GM19035 (cell line): ENCODE results near the gene ACAD9.
"Not testable (repeated sequence)": the region's sequence is repeated elsewhere in the genome, so short reads cannot be mapped to it uniquely, and the experiment has no call there.

Experiments
- ATAC-seq: cut with Tn5 transposase; IDR thresholded peaks from one replicate; pipeline ENCODE4 v1.9.1; 2021; ENCODE audit not compliant: unreplicated experiment

The ACAD9 gene

DNA sequence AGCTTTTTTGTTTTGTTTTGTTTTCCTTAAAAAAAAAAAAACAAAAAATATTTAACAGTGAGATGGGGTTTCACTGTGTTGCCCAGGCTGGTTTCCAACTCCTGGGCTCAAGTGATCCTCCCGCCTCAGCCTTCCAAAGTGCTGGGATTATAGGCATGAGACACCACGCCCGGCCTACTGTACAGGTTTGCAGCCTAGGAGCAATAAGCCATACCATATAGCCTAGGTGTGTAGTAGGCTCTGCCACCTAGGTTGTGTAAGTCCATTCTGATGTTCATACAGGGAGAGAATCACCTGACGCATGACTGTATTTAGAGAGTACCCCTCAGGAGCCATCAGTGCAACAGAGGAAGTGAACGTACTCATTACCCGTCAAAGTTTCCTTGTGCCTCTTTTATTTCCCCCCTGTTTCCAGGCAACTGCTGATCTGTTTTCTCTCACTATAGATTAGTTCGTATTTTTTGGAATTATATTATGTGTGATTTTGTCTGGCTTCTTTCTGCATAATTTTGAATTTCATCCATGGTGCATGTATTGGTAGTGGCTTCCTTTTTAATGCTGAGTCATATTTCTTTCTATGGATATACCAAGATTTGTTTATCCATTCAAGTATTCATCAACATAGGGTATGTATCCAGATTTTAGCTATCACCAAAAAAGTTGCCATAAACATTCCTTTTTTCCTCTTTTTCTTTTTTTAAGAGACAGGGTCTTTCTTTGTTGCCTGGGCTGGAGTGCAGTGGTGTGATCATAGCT lies 9.9 kb downstream of the ACAD9 start:
- ATAC-seq = no peak

DNA sequence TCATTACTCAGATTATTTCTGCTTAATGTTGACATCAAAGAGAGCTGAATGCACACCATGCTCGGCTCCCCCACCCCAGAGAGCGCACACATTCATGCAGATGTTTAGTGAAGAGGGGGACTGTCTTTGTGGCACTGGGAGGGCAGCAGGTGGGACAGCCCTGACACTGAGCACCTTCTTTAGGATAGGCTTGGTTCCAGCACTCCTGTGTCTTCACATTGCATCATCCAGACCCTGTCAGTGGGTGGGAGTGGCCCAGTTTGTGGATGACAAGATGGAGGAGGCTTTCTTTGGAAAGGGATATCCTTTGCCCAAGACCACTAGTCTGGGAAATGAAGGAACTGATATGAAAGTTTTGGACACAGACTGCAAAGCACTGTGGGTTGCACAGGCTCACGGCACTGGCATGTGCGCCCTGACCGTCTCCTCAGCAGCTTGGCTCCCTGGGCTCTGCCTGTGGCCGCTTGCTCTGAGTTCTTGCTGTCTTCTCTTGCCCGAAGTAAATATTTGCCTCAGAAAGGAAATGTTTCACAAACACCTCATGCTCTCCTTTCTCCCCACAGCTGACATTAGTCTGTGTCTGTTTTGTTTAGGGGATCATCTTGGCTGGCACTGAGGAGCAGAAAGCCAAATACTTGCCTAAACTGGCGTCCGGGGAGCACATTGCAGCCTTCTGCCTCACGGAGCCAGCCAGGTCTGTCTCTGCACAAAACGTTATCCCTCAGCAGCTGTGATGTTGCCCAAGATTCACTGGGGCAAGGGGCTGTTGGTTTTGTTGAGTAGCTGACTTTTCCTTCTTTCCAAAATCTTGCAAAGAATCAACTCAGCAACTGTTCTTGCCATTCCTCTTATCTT lies 16.6 kb downstream of the ACAD9 start:
- ATAC-seq = no peak

- no peak for ATAC-seq
Observed at GRCh38 chr3:128902426-128902825, 23.0 kb downstream of the ACAD9 start.

GRCh38 chr3:128903501-128903900 lies 24.1 kb downstream of the ACAD9 start:
- no peak for ATAC-seq

- no peak for ATAC-seq
Observed at GRCh38 chr3:128906031-128906803, 26.8 kb downstream of the ACAD9 start.

GRCh38 chr3:128906804-128907525 lies 27.5 kb downstream of the ACAD9 start:
- no peak for ATAC-seq

DNA sequence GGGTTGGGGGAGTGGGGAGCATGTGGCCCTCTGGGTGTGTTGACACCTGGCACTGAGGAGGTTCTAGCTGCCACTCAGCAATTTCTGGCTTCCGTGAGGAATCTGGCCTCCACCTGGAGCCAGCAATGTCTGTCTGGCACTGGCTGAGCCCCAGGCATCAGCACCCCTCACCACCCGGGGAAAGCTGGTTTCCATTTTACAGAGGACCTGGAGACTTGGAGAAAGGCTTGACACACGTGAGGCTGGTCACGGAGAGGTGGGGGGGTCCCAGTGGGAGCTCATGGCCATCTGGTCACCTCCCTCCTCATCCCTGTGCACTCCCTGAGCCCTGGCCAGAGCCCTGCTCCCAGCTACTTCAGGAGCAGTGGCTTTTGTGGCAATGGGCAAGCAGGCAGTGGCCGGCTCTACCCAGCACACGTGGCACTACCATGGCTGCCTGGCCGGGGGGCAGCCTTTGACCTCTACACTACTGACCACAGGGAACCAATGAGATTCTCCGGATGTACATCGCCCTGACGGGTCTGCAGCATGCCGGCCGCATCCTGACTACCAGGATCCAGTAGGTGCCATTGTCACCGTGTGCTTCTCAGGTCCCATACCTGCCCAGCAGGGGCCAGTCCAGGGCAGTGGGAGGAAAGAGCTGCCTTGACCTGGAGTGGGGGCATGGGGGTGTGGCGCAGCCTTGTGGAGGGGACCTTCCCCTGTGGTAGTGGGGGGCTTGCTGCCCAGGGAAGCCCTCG lies 28.5 kb downstream of the ACAD9 start:
- no peak for ATAC-seq

- no peak for ATAC-seq
Observed at GRCh38 chr3:128908951-128909350, 29.5 kb downstream of the ACAD9 start.

GRCh38 chr3:128910006-128910405 lies 30.6 kb downstream of the ACAD9 start:
- no peak for ATAC-seq

DNA sequence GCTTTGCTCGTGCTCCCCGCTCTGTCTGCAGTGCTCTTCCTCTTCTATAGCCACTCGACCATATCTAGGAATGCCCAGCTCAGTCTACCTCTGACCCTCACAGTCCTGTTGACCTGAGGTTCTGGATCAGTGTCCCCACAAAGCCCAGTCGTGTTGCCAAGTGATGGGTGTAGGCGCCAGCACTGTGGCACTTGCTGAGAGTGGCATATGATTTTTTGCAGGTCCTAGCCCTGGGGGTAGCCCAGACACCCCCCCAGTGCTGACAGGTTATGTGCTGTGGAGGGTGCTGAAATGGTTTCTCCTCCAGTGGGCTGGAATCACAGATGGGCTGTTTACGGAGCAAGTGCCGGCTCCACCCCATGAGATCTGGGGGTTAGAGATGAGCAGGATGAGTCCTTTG lies 32.5 kb downstream of the ACAD9 start:
- no peak for ATAC-seq

DNA sequence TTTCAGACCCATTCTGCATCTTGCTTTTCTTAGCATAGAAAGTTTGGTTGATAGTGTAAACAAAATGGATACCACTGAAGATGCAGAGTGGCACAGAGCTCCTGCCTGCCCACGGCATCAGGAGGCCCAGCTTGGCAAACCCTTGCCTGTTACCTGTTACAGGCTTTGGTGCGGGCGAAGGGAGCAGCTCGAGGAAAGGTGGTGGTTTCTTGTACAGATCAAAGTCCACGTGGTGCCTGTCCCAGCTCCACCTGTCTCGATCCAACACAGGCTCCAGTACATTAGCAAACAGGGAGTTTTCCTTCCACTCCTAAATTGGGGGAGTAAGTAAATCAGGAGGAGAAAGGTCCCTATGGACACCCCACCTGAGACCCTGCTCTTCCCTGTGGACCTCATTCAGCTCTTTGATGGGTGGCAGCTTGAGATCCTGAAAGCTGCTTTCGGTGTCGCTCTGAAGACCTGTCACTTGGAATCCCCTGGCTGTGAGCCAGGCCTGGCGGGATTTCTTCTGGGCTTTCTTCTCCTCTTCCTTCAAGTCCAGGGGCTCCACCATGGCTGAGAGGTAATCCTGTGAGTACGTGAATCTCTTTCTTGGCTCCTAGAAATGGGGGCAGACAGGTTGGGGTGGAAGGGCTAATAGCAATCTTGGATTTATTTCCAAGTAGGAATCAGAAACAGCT lies 35.7 kb downstream of the ACAD9 start:
- ATAC-seq = no peak

DNA sequence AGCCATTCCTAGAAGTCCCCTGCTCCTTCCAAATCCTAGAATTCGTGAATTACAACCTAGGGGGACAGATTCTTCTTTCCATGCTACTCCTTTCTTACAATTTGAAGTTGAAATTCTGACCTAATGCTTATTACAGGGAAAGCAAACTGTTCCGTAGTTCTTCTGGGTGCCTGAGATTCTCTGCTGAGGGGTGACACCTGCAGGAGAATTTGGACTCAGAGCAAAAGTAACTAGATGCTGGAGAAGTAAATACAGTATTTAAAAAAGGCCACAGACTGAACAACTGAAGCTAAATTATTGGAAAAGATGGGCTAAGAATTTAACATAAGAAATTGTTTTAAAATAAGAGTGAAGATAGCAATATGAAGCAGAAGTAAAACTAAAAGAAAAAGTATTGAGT lies 37.9 kb downstream of the ACAD9 start:
- ATAC-seq = no peak

DNA sequence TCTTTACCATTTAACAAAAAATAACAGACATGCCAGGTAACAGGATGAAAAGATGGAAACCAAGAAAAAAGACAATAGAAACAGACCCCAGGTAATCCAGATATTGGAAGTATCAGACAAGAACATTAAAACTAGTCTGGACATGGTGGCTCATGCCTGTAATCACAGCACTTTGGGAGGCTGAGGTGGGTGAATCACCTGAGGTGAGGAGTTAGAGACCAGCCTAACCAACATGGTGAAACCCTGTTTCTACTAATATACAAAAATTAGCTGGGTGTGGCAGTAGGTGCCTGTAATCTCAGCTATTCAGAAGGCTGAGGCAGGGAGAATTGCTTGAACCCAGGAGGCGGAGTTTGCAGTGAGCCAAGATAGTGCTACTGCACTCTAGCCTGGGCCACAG lies 40.6 kb downstream of the ACAD9 start:
- no peak for ATAC-seq

DNA sequence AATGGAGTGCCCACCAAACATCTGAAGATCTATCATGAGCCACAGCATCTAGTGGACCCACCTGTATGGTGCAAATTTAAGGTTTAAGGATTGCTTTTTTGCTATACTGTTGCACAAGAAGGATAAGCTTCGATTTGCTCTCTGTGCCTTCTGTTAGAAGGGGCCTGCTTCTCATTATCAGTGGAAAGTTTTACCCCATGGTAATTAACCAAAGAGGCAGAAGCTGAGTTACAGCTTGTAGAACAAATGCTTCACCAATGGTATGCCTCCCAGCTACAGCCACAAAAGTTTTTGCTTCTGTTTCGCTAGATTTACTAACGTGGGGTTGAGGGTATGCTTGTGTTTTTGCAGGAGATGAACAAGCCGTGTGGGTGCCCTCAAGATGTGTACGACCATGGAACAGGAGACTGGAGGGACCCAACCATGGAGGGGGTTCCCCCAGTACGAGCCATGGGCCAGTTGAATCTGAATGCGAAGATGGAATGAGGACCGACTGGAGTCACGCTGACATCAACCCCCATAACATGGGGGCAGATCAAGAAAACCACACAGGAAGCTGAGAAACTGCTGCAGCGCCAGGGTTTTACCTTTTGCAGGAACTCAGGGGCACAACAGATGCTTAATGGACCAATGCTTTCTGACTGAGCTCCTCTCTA lies 43.5 kb downstream of the ACAD9 start:
- ATAC-seq = no peak

- ATAC-seq = no peak
Observed at GRCh38 chr3:128923576-128923975, 44.2 kb downstream of the ACAD9 start.

DNA sequence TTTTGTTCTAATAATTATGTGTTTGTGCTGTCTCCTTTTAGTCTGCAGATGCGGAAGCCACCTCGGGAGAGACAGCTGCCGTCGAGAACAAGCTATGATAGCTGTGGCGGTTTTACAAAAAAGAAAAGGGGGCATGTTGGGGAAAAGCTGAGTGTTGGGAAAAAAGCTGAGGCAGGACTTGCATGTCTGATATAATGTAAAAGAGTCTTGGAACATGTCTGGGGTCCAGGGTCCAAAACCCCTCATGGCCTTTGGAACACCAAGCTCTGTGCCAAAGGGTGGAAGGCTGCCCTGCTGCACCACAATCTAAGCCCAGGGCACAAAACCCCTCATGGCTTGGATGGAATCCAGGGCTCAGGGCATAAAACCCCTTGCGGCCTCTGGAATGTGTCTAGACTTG lies 44.6 kb downstream of the ACAD9 start:
- not testable (repeated sequence) for ATAC-seq

DNA sequence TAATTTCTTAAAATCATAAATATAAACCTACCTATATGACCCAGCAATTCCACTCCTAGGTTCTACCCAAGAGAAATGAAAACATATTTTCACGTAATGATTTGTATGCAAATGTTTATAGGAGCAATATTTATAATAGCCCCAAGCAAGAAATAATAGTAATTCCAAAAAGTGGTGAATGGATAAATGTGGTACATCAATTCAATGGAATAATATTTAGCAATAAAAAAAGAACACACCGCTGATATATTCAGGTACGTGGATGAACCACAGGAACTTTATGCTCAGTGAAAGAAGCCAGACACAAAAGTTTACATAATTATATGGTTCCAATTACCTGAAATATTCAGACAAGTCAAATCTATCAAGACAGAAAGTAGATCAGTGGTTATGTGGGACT lies 49.9 kb downstream of the ACAD9 start:
- ATAC-seq = no peak

DNA sequence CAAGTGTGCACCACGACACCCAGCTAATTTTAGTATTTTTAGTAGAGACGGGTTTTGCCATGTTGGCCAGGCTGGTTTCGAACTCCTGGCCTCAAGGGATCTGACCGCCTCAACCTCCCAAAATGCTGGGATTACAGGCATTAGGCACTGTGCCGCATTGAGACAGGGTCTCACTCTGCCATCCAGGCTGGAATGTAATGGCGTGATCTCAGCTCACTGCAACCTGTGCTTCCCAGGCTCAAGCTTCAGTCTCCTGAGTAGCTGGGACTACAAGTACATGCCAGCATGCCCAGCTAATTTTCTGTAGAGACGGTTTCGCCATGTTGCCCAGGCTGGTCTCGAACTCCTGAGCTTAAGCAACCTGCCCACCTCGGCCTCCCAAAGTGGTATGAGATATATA lies 51.6 kb downstream of the ACAD9 start:
- no peak for ATAC-seq

- ATAC-seq = no peak
Observed at GRCh38 chr3:128932516-128933212, 53.2 kb downstream of the ACAD9 start.
